ENCODE results near the gene PLEKHG4.

Gene PLEKHG4

DNA sequence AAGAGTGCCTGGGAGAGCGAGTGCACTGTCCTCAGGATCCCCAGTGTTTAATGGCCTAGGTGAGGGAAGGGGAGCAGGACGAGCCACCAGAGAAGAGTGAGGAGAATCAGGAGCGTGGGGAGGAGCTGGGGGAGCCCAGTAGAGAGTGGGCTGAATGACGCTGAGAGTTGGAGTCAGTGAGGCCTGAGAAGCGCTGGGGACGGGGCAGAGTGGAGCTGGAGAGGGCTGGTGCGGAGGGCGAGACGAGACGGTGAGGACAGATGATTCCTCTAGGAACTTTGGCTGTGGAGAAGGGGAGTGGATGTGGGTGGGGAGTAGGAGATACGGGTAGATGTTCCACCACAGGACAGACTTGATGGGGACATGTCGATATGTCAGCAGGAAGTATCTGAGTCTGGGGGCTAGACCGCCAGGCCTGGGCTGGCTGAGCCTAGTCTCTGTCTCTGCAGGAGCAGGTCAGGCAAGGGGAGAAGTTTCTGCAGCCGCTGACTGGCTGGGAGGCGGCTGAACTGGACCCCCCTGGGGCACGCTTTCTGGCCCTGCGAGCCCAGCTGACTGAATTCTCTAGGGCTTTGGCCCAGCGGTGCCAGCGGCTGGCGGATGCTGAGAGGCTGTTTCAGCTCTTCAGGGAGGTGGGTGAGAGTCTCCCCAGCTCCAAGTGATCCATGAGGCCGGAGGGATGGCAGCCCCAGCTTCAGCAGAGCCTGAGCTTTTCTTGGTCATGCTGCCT, 4.7 kb downstream of the PLEKHG4 start:
- DNase-seq (ENCODE audit: extremely low spot score, insufficient read length, low read depth) (no peak), FAIRE-seq (no peak)

DNA sequence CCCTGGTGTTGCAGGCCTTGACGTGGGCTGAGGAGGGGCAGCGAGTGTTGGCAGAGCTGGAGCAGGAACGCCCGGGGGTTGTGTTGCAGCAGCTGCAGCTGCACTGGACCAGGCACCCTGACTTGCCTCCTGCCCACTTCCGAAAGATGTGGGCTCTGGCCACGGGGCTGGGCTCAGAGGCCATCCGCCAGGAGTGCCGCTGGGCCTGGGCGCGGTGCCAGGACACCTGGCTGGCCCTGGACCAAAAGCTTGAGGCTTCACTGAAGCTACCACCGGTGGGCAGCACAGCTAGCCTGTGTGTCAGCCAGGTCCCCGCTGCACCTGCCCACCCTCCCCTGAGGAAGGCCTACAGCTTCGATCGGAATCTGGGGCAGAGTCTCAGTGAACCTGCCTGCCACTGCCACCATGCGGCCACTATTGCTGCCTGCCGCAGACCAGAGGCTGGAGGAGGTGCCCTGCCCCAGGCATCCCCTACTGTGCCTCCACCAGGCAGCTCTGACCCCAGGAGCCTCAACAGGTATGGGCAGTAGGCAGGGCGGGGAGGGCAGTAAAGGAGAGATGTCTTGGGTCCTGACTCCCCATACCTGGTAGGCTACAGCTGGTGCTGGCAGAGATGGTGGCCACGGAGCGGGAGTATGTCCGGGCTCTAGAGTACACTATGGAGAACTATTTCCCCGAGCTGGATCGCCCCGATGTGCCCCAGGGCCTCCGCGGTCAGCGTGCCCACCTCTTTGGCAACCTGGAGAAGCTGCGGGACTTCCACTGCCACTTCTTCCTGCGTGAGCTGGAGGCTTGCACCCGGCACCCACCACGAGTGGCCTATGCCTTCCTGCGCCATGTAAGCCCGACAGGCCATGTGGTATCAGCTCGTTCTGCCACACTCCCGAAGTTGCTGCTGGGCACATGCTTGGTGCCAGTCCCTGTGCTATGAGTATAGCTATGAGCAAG, 5.6 kb downstream of the PLEKHG4 start:
- DNase-seq (ENCODE audit: extremely low spot score, insufficient read length, low read depth) (no peak), FAIRE-seq (no peak)

DNA sequence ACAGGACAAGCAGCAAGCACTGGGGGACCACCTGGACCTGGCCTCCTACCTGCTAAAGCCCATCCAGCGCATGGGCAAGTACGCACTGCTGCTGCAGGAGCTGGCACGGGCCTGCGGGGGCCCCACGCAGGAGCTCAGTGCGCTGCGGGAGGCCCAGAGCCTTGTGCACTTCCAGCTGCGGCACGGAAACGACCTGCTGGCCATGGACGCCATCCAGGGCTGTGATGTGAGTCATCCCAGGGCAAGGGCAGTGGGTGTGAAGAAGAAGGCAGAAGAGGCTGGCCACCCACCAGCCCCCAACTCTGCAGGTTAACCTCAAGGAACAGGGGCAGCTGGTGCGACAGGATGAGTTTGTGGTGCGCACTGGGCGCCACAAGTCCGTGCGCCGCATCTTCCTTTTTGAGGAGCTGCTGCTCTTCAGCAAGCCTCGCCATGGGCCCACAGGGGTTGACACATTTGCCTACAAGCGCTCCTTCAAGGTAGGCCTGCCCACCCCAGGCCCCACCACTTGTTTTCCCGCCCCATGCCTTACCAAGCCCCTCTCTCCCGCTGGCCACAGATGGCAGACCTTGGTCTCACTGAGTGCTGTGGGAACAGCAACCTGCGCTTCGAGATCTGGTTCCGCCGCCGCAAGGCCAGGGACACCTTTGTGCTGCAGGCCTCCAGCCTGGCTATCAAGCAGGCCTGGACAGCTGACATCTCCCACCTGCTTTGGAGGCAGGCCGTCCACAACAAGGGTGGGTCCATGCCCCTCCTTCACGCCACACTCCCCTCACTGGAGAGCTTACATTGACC, 7.3 kb downstream of the PLEKHG4 start:
- DNase-seq (ENCODE audit: extremely low spot score, insufficient read length, low read depth): no peak
- FAIRE-seq: no peak

DNA sequence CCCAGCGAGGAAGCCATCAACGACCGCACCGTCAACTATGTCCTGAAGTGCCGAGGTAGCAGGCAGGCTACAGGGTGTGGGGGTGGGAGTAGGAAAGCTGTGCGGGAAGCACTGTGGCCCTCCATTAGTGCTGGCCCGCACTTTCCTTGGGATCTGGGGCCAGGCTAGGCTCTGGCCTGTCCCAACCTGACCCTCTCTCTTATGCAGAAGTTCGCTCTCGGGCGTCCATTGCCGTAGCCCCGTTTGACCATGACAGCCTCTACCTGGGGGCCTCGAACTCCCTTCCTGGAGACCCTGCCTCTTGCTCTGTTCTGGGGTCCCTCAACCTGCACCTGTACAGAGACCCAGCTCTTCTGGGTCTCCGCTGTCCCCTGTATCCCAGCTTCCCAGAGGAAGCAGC, 8.6 kb downstream of the PLEKHG4 start:
- DNase-seq (ENCODE audit: extremely low spot score, insufficient read length, low read depth) (no peak), FAIRE-seq (no peak)

DNA sequence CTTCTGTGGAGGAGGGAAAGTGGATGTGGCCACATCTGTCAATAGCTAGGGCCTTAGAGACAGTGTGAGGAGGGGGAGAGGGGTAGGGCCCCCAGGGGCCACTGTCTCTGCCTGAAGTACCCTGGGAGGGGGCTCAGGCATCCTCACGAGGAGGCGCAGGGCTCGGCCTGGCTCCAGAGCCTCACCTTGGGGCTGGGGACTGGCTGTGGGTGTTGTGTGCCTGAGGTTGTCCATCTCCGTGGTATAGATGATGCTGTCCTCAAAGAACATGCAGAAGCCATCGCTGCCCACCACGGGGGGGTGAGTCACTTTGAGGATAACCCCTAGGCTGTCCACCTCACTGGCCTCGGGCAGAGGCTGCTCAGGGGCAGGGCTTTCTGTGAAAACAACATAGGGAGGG, 12.1 kb downstream of the PLEKHG4 start:
- FAIRE-seq: no peak

DNA sequence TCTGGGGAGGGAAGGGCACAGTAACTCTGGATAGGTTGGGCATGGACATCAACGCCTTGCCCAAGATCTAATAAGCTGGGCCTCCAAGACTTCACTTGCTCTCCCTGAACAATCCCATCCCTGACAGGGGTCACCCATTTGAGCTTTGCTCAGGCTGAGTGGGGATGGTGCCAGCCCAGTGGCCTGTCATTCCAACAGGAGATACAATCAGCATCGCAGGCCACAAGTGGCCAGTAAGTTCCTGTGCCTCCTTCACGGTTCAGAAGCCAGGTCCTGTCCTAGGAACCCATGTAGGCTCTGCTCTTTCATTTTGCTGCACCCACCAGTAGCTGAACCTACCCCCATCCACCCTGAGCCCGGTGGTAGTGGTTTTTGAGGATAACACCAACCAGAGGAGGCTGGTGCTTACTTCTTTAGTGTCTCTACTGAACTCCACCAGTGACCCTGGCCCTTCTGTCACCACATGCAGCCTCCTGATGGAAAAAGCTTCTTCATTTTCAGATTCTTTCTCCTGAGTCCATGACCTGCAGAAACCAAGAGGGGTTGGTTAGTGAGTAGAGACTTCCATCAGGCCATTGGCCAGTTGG, 14.9 kb downstream of the PLEKHG4 start:
- DNase-seq (ENCODE audit: extremely low spot score, insufficient read length, low read depth) (no peak), FAIRE-seq (no peak)

More for the DNA sequence above, 12.1 kb downstream of the PLEKHG4 start:
- no peak for DNase-seq (ENCODE audit: extremely low spot score, insufficient read length, low read depth)

DNA sequence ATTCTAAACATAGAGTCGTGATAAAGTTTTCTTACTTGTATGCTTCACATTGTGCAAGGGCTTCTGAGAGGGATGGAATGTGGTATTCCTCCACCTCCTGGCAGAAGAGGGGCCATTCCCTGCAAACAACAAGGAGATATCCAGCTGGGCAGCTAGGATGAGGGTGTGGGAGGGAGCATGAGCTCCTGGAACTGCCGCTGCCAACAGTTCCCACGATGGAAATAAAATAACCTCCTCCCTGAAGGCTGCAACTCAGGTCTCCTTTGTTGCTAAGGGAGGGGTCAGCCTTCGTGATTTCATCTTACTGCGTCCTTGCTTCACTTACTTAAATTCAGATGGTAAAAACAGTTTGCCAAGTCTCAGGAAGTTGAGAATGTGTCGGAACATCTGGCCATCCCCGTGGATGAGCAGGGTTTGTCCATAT, 15.6 kb downstream of the PLEKHG4 start:
- FAIRE-seq (no peak), DNase-seq (ENCODE audit: extremely low spot score, insufficient read length, low read depth) (no peak)

DNA sequence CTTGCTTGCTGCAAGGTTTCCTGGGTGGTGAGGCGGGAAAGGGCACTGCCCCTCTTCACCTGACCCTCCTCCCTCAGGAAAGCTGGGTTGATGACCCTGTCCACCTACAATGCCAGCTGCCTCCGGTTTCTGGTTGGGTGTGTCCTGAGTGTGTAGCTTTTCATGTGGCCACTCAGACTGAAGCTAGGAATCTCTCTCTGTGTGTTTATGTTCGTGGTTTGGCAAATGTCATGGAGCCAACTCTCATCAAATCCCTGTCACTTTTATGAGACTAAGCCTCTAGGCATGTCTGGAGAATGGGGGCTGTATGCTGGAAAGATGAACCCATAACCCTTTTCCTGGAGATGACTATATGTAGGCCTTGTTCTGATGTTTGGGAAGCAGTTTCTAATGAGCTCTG, 17.1 kb downstream of the PLEKHG4 start:
- FAIRE-seq: no peak
- no peak for DNase-seq (ENCODE audit: extremely low spot score, insufficient read length, low read depth)

DNA sequence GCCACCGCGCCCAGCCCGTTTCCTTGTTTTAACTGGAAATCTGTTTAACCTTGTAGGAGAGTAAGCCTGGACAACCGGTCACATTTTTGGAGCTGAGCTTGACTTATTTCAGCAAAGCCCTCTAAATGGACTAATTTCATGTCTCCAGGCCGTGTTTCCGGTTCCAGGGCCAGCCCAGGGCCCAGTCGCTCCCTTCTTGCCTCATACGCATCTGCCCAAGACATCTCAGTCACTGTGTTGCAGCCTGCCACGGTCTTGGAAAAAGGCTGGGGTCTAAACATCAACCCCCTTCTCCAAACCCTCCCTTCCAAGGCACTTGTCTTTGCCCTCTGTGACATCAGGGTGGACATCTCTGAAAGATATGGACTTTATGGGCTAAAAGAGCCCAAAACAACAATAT, 18.9 kb downstream of the PLEKHG4 start:
- no peak for FAIRE-seq
- DNase-seq (ENCODE audit: extremely low spot score, insufficient read length, low read depth): no peak

DNA sequence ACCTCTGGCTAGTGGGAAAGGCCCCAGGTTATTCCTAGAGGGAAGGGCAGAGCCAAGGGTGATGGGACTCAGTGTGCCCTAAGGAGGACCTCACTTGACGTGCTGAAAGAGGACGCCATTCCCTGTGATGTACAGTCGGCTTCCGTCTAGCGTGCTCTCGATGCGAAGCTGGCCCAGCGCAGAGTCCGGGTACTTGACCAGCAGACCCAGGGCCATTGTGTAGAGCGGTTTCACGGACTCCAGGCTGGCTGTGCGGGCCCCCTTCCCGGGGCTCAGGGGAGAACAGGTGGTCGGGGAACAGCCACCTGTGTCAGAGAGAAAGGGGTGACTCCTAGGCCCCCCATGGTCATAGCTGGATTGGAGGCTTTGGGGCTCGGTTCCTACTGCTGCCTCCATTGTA, 19.9 kb downstream of the PLEKHG4 start:
- DNase-seq (ENCODE audit: extremely low spot score, insufficient read length, low read depth) (no peak), FAIRE-seq (no peak)

DNA sequence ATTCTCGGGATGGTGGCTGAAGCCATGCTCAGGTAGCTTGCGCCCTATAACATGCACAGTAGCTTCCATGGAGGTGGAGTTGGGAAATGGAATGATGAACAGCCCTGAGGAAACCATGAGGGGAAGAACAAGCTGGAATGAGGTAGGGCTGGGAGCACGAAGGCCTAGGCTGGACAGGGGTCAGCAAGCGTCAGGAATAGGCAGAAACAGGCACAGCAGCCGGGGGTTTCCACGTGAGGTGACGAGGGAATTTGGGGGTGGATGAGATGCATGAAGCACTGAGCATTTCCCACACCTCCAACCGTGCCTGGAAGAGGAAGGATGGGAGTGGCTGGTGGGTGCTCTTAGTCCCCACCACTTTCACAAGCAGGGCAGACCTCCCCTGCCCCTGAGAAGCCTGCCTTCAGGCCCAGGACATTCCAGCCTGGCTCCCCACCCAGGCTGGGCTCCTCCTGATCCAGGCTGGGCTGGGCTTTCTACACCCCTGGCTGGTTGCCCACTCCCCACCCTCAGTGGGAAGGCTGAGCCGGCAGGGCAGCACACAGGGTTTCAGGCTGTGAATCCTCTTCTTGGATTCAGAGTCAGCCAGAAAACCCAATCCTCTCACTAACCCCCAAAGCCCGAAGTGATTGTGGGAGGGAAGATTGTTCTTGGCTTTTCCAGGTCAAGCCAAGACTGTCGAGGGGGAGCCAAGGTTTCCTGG, 21.9 kb downstream of the PLEKHG4 start:
- FAIRE-seq: no peak

DNA sequence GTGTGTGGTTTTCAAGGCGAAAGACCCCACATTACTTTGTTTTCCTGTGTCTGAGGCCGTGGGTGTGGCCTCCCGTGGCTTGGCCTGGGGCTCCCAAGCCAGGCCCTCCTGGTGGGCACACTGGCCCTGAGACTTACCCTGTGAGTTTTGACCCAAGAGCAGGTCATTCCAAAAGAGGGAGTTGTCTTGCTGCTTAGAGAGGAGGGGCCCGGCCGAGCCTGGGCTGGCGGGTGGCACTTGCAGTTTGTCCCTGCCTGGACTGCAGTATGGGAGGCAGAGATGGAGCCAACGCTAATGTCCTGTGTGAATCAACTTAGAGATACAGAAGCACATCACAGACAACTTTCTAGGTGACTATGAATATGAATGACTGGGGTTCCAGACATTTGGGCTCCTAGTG, 22.7 kb downstream of the PLEKHG4 start:
- DNase-seq (ENCODE audit: extremely low spot score, insufficient read length, low read depth) (no peak), FAIRE-seq (no peak)

More for the DNA sequence above, 21.9 kb downstream of the PLEKHG4 start:
- no peak for DNase-seq (ENCODE audit: extremely low spot score, insufficient read length, low read depth)

DNA sequence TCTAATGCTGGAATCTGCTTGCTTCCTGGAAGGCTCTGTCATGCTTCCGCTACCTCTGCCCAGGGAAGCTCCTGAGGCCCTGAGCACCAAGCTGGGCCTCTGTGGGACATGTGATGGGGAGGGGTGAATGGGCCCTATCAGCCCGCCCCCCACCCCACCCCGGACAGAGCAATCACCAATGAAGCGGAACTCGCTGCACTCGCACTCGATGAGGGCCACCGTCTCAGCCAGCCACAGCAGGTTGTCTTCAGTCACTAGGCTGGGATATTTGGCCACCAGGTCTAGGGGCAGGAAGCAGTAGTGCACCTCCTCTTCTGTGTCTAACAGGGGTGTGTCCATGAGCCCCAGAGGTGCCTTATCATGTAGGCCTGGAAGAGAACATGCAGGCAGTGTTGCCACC, 23.6 kb downstream of the PLEKHG4 start:
- FAIRE-seq (no peak), DNase-seq (ENCODE audit: extremely low spot score, insufficient read length, low read depth) (no peak)

DNA sequence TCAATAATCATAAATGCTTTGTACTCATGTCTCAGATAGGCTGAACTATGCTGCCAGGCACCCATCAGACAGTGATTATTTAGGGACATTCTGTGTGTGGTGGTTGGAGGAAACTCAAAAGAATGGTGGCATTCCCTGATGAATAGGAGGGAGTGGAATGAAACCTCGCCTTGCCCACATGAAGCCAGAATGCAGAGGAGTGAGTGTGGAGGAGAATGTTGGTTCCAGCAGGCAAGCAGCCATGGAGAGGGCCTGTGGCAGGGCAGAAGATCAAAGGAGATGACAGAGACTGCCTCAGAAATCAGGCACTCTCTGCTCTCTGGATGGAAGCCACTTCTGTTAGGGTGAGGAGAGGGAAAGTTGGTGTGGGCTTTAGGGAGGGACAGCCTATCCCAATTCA, 24.7 kb downstream of the PLEKHG4 start:
- FAIRE-seq: no peak
- no peak for DNase-seq (ENCODE audit: extremely low spot score, insufficient read length, low read depth)

DNA sequence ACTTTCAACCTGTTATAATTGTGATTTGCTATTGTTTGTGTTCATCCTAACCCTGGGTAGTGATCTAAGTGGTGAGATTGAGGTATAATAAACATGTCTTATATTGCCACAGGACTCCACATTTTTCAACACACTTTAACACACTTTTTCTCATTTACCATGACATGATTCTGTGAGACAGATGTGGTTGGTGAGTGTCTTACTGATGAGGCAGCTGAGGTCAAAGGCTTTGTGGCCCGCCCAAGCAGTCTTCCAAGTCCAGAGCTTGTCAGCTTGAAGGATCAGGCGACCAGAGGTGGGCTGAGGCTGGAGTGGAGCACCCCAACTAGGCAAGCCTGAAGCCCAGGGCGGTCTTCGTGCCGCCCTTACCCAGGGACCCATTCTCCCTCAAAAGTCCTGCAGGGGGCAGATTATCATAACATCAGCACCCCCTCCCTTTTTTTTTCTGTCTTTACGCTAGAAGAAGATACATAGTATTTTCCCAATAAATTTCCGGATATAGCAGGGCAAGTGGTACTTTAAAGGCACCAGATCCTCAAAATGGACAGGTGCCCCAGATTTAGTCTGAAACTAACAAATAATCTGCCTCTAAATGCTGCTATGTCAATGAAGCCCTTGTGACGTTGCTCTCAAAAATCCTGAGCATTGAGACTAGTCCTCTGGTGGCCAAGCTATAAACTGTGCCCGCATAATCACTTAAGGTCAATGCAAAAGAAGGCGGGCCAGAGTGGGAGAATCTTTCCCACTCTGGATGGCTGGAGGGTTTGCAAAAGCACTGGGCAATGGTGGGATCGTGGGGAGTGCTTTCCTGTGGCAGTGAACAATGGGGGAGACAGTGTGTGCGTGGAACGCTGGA, 26.1 kb downstream of the PLEKHG4 start:
- DNase-seq (ENCODE audit: extremely low spot score, insufficient read length, low read depth) (no peak), FAIRE-seq (no peak)

DNA sequence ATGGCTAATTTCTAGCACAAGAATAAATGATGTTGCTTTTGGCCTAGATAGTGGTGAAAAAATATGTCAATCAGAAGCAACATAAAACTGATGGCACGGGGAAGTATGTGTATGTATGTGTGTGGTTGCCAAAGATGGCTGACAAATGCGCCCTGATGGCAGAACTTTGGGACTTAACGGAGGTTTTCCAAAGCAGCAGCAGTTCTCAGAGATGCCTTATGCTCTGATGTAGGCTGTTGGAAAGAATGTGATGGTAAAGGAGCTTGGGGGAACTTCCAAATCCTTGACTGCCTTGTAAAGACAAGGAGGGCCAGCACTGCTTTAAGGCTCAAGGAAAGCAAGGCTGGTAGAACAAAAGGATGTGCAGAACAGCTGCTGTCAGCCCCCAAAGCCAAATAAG, 31.2 kb downstream of the PLEKHG4 start:
- FAIRE-seq: no peak

DNA sequence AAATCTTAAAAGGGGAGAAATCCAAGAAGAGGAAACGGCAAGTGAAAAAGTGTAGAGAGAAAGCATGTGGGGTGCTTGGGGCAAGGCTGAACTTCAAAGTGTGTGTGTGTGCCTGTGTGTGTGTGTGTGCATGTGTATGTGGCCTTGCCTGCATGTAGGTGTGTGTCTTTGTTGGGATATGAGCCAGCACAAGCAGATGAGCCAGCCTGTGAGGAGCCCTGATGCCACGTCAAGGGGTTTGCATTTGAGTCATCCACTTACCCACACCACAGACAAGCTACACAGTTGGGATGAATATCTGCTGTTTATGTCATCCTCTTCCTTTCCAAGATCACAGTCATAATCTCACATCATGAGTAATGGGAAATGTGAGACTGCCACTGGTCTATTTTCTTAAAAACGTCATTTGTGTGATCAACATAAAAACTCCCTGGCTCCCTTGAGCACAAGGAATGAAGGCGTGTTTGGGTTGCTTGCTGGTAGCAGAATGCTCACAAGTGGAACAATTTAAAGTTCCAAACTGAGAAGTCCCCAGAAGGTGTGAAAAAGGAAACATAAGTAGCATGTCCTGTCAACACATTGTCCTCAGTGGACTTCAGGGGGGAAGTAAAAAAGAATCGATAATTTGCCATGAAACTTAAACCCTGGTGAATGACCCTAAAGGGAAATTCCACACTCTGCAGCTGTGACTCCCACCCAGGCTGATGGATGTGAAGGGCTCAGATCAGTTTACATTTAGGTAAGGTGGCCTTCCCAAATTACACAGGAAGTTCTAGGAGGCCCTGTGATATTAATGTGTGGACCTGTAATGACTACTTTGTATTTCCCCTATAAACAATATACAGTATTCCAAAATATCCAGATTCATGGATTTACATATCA, 32.5 kb downstream of the PLEKHG4 start:
- FAIRE-seq: peak; percentile 63
- peak; percentile 60 for DNase-seq (ENCODE audit: extremely low spot score, insufficient read length, low read depth)

More for the DNA sequence above, 31.2 kb downstream of the PLEKHG4 start:
- DNase-seq (ENCODE audit: extremely low spot score, insufficient read length, low read depth): no peak

DNA sequence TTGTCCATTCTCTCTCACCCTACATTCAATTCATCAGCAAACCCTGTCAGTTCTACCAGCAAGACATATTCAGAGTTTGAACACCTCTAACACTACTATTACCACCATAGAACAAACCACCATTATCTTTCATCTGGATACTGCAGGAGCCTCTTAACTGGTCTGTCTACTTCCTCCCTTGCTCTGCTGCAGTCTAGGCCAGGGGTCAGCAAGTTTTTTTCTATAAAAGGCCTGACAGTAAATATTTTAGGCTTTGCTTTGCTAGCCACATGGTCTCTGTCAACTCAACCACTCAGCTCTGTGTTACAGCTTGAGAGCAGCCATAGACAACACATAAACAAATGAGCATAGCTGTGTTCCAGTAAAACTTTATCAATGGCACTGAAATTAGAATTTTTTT, 33.4 kb downstream of the PLEKHG4 start:
- no peak for FAIRE-seq
- DNase-seq (ENCODE audit: extremely low spot score, insufficient read length, low read depth): no peak

Measured in GM18507 (cell line).